ENCODE data around the gene FBXL15.
"Not testable (repeated sequence)": the region's sequence is repeated elsewhere in the genome, so short reads cannot be mapped to it uniquely, and the experiment has no call there.

Gene FBXL15

GRCh38 chr10:102431452-102432124 is 11.0 kb downstream of the FBXL15 start:
- DNase-seq (ENCODE audit: low spot score), result no peak

GRCh38 chr10:102432162-102432950 is 11.7 kb downstream of the FBXL15 start, which contains the start of gene CUEDC2:
Gene CUEDC2, minus strand, starts transcription at chr10:102432574. Its CDS starts 7,386 bp downstream, at chr10:102425188.
- DNase-seq (ENCODE audit: low spot score), result peak; percentile 98

- no peak for DNase-seq (ENCODE audit: low spot score)
Observed at GRCh38 chr10:102433619-102434046, 13.0 kb downstream of the FBXL15 start.

- DNase-seq (ENCODE audit: low spot score), result no peak
Observed at GRCh38 chr10:102434394-102435132, 13.9 kb downstream of the FBXL15 start.

- no peak for DNase-seq (ENCODE audit: low spot score)
Observed at GRCh38 chr10:102435133-102435497, 14.5 kb downstream of the FBXL15 start.

GRCh38 chr10:102435529-102436233 is 15.0 kb downstream of the FBXL15 start:
- peak; percentile 67 for DNase-seq (ENCODE audit: low spot score)

- no peak for DNase-seq (ENCODE audit: low spot score)
Observed at GRCh38 chr10:102436312-102436711, 15.7 kb downstream of the FBXL15 start.

- no peak for DNase-seq (ENCODE audit: low spot score)
Observed at GRCh38 chr10:102437515-102437914, 16.9 kb downstream of the FBXL15 start.

- DNase-seq (ENCODE audit: low spot score), result no peak
Observed at GRCh38 chr10:102438374-102438773, 17.7 kb downstream of the FBXL15 start.

- no peak for DNase-seq (ENCODE audit: low spot score)
Observed at GRCh38 chr10:102444851-102445250, 24.2 kb downstream of the FBXL15 start.

GRCh38 chr10:102449321-102450123 is 28.9 kb downstream of the FBXL15 start:
- peak; percentile 88 for DNase-seq (ENCODE audit: low spot score)

GRCh38 chr10:102450124-102450373 is 29.4 kb downstream of the FBXL15 start:
- DNase-seq (ENCODE audit: low spot score), result no peak

- DNase-seq (ENCODE audit: low spot score), result peak; percentile 88
Observed at GRCh38 chr10:102450374-102451104, 29.9 kb downstream of the FBXL15 start.

- peak; percentile 10 for DNase-seq (ENCODE audit: low spot score)
Observed at GRCh38 chr10:102451105-102451969, 30.7 kb downstream of the FBXL15 start, which contains the start of gene C10orf95. Gene C10orf95, minus strand, starts transcription at chr10:102451543. Its CDS starts 450 bp downstream, at chr10:102451093.

- peak; percentile 83 for DNase-seq (ENCODE audit: low spot score)
Observed at GRCh38 chr10:102452672-102453340, 32.2 kb downstream of the FBXL15 start.

- no peak for DNase-seq (ENCODE audit: low spot score)
Observed at GRCh38 chr10:102453502-102453901, 32.9 kb downstream of the FBXL15 start.

- DNase-seq (ENCODE audit: low spot score), result not testable (repeated sequence)
Observed at GRCh38 chr10:102454662-102455487, 34.2 kb downstream of the FBXL15 start.

GRCh38 chr10:102455893-102456471 is 35.3 kb downstream of the FBXL15 start:
- no peak for DNase-seq (ENCODE audit: low spot score)
